CD4-positive, alpha-beta memory T cell (primary cell): Measurements from ENCODE around the gene TLX2. TPM values are rescaled to one million over a fixed set of nuclear protein-coding genes. Genes with fewer than 3 reads are reported as not detected.

Source experiments
- CTCF ChIA-PET: fragments of 350-600 bp; sonication (Branson Sonifier 250); formaldehyde crosslinking; loops from one replicate; lab custom pipeline; 2021; ENCODE audit warnings: inconsistent platforms; ENCODE audit not compliant: partially characterized antibody; lab: Charles Lee
- POLR2A ChIA-PET: fragments of 350-600 bp; sonication (Branson Sonifier 250); formaldehyde crosslinking; loops from one replicate; lab custom pipeline; 2021; ENCODE audit not compliant: partially characterized antibody; lab: Charles Lee
- DNase-seq, 5 donors: peaks; one replicate each; pipeline versions ENCODE4 v3.0.0 to v3.0.0-alpha.2; 2020 to 2022; ENCODE audit warnings: mixed read lengths in 1 of 5
- H3K27ac ChIP-seq: one replicate; pipeline ENCODE4 v1.7.0; 2013; ENCODE audit warnings: low read depth, low read length
- H3K27me3 ChIP-seq: 2 replicates; pipeline ENCODE4 v1.7.0; 2013; ENCODE audit warnings: mild to moderate bottlenecking, low read length, moderate library complexity; ENCODE audit not compliant: insufficient read depth
- H3K36me3 ChIP-seq: 2 replicates; pipeline ENCODE4 v1.7.0; 2013; ENCODE audit warnings: mild to moderate bottlenecking, low read length, moderate library complexity; ENCODE audit not compliant: insufficient read depth
- H3K4me1 ChIP-seq: 2 replicates; pipeline ENCODE4 v1.7.0; 2013; ENCODE audit warnings: mild to moderate bottlenecking, low read length, moderate library complexity; ENCODE audit not compliant: insufficient read depth
- H3K4me3 ChIP-seq, 2 donors: one replicate each; pipeline ENCODE4 v1.7.0; 2013; ENCODE audit warnings: low read length in 2 of 2, mild to moderate bottlenecking in 1 of 2
- H3K9me3 ChIP-seq, 2 donors: one replicate each; pipeline ENCODE4 v1.7.0; 2013; ENCODE audit warnings: low read length in 2 of 2, control low read depth in 1 of 2; ENCODE audit not compliant: control insufficient read depth in 1 of 2
- H3K27ac Mint-ChIP-seq, 7 donors: one replicate each; pipeline ENCODE4 v1.8.0; 2020 to 2021; ENCODE audit warnings: mixed read lengths in 7 of 7, mild to moderate bottlenecking in 6 of 7, inconsistent platforms in 3 of 7, moderate library complexity in 3 of 7
- H3K27me3 Mint-ChIP-seq, 2 donors: one replicate each; pipeline ENCODE4 v1.8.0; 2020 to 2021; ENCODE audit warnings: mixed read lengths in 2 of 2
- H3K36me3 Mint-ChIP-seq, 2 donors: one replicate each; pipeline ENCODE4 v1.8.0; 2020 to 2021; ENCODE audit warnings: mixed read lengths in 2 of 2, inconsistent platforms in 1 of 2, mild to moderate bottlenecking in 1 of 2
- H3K4me1 Mint-ChIP-seq, 4 donors: one replicate each; pipeline ENCODE4 v1.8.0; 2020 to 2021; ENCODE audit warnings: mixed read lengths in 4 of 4, mild to moderate bottlenecking in 1 of 4
- H3K4me3 Mint-ChIP-seq, 8 donors: one replicate each; pipeline ENCODE4 v1.8.0; 2020 to 2021; ENCODE audit warnings: mixed read lengths in 8 of 8, mild to moderate bottlenecking in 7 of 8, moderate library complexity in 6 of 8, inconsistent platforms in 3 of 8
- H3K9me3 Mint-ChIP-seq, 8 donors: one replicate each; pipeline ENCODE4 v1.8.0; 2020 to 2021; ENCODE audit warnings: mixed read lengths in 8 of 8, mild to moderate bottlenecking in 5 of 8, inconsistent platforms in 3 of 8, moderate library complexity in 1 of 8
- intact Hi-C: fragments of 100-400 bp; cut with micrococcal nuclease; formaldehyde crosslinking; loops from one replicate; pipeline ENCODE4 v1.15.1; 2023
- polyA plus RNA-seq, 2 donors: library from polyadenylated mRNA; unstranded; fragments of 300-500 nt; fragmentation: Illumina TruSeq; gene quantifications; one replicate each; pipeline ENCODE4 v1.2.3, GENCODE V29; 2021
- total RNA-seq, 2 experiments: library from RNA; stranded (reverse); gene quantifications; one replicate each; pipeline ENCODE4 v1.2.3, GENCODE V29; 2021

The TLX2 gene
- total and polyA plus RNA-seq, 4 experiments from 2014 or later: 0.14 to 0.53 (median 0.43) TPM

DNA sequence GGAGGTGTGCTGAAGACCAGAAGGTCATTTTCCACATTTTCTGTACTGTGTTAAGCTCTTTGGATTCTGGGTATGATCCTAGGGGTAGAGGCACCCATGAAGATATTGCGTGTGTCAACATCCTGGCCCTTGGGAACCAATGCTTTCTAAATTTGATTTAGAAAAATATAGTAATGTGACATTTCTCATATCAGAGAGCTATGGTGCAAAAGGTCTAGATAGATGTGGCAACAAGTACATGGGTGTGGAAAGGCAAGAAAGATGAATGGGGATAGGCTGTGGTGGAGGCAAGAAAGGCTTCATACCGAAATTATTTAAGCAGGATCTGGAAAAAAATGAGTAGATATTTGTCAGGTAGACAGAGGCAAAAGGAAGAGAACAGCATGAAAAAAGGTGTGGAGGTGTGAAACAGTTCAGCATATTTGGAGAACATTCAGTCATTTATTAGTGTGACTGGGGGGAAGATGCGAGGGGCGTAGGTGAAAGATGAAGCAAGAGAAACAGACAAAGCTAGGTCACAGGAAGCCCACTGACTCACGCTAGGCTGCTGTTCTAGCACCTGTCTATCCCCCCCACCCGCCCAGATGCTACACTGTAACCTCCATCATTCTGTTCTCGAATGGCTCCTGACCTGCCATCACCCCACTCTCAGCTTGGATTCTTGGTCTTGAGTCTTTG, 52.0 kb downstream of the TLX2 start:
- Mint-ChIP-seq H3K4me3 (no peak overlapping the region), H3K27ac (no peak overlapping the region), H3K27me3 (peaks cover 9 to 25% of the 10 kb centered on the region in 2 donors), H3K9me3 (no peaks in the 10 kb centered on the region), H3K36me3 (no peaks in the 10 kb centered on the region), H3K4me1 (no peaks in the 10 kb centered on the region)
- ChIA-PET POLR2A (no interaction called here), CTCF (interaction anchor here (0.6 to 3.8 kb wide), 4 partner anchors 10 to 786 kb away, joined by 3 to 19 read pairs (median 4); no protein-coding TSS in a partner anchor)
- H3K4me3 ChIP-seq: no peak overlapping the region
- H3K27me3 ChIP-seq: no peaks in the 10 kb centered on the region
- no peaks in the 10 kb centered on the region for H3K4me1 ChIP-seq
- intact Hi-C loops: no loop called here
- H3K36me3 ChIP-seq: no peaks in the 10 kb centered on the region
- no peak overlapping the region for H3K27ac ChIP-seq
- no peak for DNase-seq
- H3K9me3 ChIP-seq: no peaks in the 10 kb centered on the region

DNA sequence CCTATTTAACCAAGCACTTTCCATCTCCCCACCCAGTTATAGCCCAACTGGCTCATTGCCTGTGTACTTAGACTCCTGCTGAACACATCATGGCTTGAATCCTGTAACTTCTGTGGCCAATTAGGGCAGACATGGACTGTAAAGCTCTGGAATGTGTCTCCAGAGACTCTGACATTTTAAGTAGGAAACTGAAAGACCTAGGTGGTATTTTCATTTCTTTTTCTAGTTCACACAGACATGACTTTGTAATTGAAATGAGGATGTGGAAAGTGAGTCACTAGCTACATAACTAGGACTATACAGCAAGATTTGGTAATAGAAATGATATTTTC, 52.5 kb downstream of the TLX2 start:
- Histone ChIP-seq H3K36me3 (no peaks in the 10 kb centered on the region), H3K4me1 (no peaks in the 10 kb centered on the region), H3K9me3 (no peaks in the 10 kb centered on the region), H3K4me3 (no peak overlapping the region), H3K27ac (no peak overlapping the region), H3K27me3 (no peaks in the 10 kb centered on the region)
- CTCF ChIA-PET: interaction anchor here (0.6 to 3.8 kb wide), 5 partner anchors 10 to 786 kb away, joined by 3 to 19 read pairs (median 3); no protein-coding TSS in a partner anchor
- peak overlapping the region in 1 of 7 donors; percentile 13 for H3K27ac Mint-ChIP-seq
- POLR2A ChIA-PET: interaction anchor here (1.3 to 1.5 kb wide), 2 partner anchors 11 to 109 kb away, joined by 3 to 5 read pairs; partner anchors contain the start of gene WBP1
- H3K9me3 Mint-ChIP-seq: no peaks in the 10 kb centered on the region
- no peak for DNase-seq
- peaks cover 6 to 24% of the 10 kb centered on the region in 2 donors for H3K27me3 Mint-ChIP-seq
- no peaks in the 10 kb centered on the region for H3K36me3 Mint-ChIP-seq
- H3K4me3 Mint-ChIP-seq: no peak overlapping the region
- intact Hi-C loops: no loop called here
- no peaks in the 10 kb centered on the region for H3K4me1 Mint-ChIP-seq

Other genes starting within 250 kb of the TLX2 start
- 10 to 100 TPM; 10.9 to 11.5 TPM for gene SLC4A5, start 171.0 kb upstream of the TLX2 start, total RNA-seq
- gene SLC4A5, start 171.0 kb upstream of the TLX2 start, polyA plus RNA-seq: 1 to 10 TPM in 1 of 2 donors, under 1 TPM in 1; 0.25 to 3.4 TPM
- gene DCTN1, start 134.1 kb upstream of the TLX2 start, total RNA-seq: 100 to 1,000 TPM; 105 to 115 TPM
- 10 to 100 TPM; 24.4 to 78.0 TPM for gene DCTN1, start 134.1 kb upstream of the TLX2 start, polyA plus RNA-seq
- gene C2orf81, start 92.8 kb upstream of the TLX2 start, total RNA-seq: 1 to 10 TPM; 5.3 to 7.5 TPM
- gene C2orf81, start 92.8 kb upstream of the TLX2 start, polyA plus RNA-seq: 1 to 10 TPM; 1.5 to 1.6 TPM
- 10 to 100 TPM; 36.3 to 41.0 TPM for gene WDR54, start 92.7 kb upstream of the TLX2 start, total RNA-seq
- gene WDR54, start 92.7 kb upstream of the TLX2 start, polyA plus RNA-seq: 100 to 1,000 TPM in 1 of 2 donors, 10 to 100 TPM in 1; 56.1 to 107 TPM
- gene RTKN, start 72.5 kb upstream of the TLX2 start, total RNA-seq: not detected
- gene RTKN, start 72.5 kb upstream of the TLX2 start, polyA plus RNA-seq: under 1 TPM in 1 of 2 donors, not detected in 1; 0.14 TPM
- gene INO80B, start 59.4 kb upstream of the TLX2 start, total RNA-seq: 10 to 100 TPM; 76.4 to 82.8 TPM
- gene INO80B, start 59.4 kb upstream of the TLX2 start, polyA plus RNA-seq: 1 to 10 TPM; 4.6 to 7.7 TPM
- 100 to 1,000 TPM; 108 to 109 TPM for gene WBP1, start 56.0 kb upstream of the TLX2 start, total RNA-seq
- 10 to 100 TPM; 38.1 to 41.2 TPM for gene WBP1, start 56.0 kb upstream of the TLX2 start, polyA plus RNA-seq
- 10 to 100 TPM; 92.3 to 94.1 TPM for gene MOGS, start 49.1 kb upstream of the TLX2 start, total RNA-seq
- 10 to 100 TPM; 34.0 to 38.5 TPM for gene MOGS, start 49.1 kb upstream of the TLX2 start, polyA plus RNA-seq
- gene MRPL53, start 41.8 kb upstream of the TLX2 start, total RNA-seq: 10 to 100 TPM; 72.8 to 82.3 TPM
- gene MRPL53, start 41.8 kb upstream of the TLX2 start, polyA plus RNA-seq: 100 to 1,000 TPM in 1 of 2 donors, 10 to 100 TPM in 1; 96.5 to 120 TPM
- 10 to 100 TPM; 63.9 to 67.6 TPM for gene CCDC142, start 31.5 kb upstream of the TLX2 start, total RNA-seq
- gene CCDC142, start 31.5 kb upstream of the TLX2 start, polyA plus RNA-seq: 10 to 100 TPM in 1 of 2 donors, 1 to 10 TPM in 1; 3.6 to 10.2 TPM
- 10 to 100 TPM; 43.7 to 46.9 TPM for gene TTC31, start 31.4 kb upstream of the TLX2 start, total RNA-seq
- gene TTC31, start 31.4 kb upstream of the TLX2 start, polyA plus RNA-seq: 10 to 100 TPM; 17.0 to 19.2 TPM
- under 1 TPM in 1 of 2 experiments, not detected in 1; 0.30 TPM for gene LBX2, start 14.8 kb upstream of the TLX2 start, total RNA-seq
- under 1 TPM in 1 of 2 donors, not detected in 1; 0.23 TPM for gene LBX2, start 14.8 kb upstream of the TLX2 start, polyA plus RNA-seq
- gene PCGF1, start 6.8 kb upstream of the TLX2 start, total RNA-seq: 10 to 100 TPM; 31.1 to 42.2 TPM
- 10 to 100 TPM; 10.4 to 16.7 TPM for gene PCGF1, start 6.8 kb upstream of the TLX2 start, polyA plus RNA-seq
- gene DQX1, start 11.8 kb downstream of the TLX2 start, total RNA-seq: under 1 TPM; 0.35 to 0.44 TPM
- gene DQX1, start 11.8 kb downstream of the TLX2 start, polyA plus RNA-seq: not detected
- gene AUP1, start 15.3 kb downstream of the TLX2 start, total RNA-seq: 100 to 1,000 TPM; 153 to 158 TPM
- gene AUP1, start 15.3 kb downstream of the TLX2 start, polyA plus RNA-seq: 100 to 1,000 TPM in 1 of 2 donors, 10 to 100 TPM in 1; 91.3 to 123 TPM
- 10 to 100 TPM; 39.8 to 41.1 TPM for gene HTRA2, start 15.5 kb downstream of the TLX2 start, total RNA-seq
- 10 to 100 TPM; 22.0 to 25.7 TPM for gene HTRA2, start 15.5 kb downstream of the TLX2 start, polyA plus RNA-seq
- under 1 TPM; 0.25 to 0.32 TPM for gene LOXL3, start 39.5 kb downstream of the TLX2 start, total RNA-seq
- not detected for gene LOXL3, start 39.5 kb downstream of the TLX2 start, polyA plus RNA-seq
- gene DOK1, start 40.3 kb downstream of the TLX2 start, total RNA-seq: 10 to 100 TPM; 34.8 to 35.7 TPM
- gene DOK1, start 40.3 kb downstream of the TLX2 start, polyA plus RNA-seq: 10 to 100 TPM; 14.2 to 26.8 TPM
- not detected for gene M1AP, start 133.9 kb downstream of the TLX2 start, total RNA-seq
- gene M1AP, start 133.9 kb downstream of the TLX2 start, polyA plus RNA-seq: under 1 TPM in 1 of 2 donors, not detected in 1; 0.47 TPM
- gene SEMA4F, start 139.8 kb downstream of the TLX2 start, total RNA-seq: 10 to 100 TPM; 19.5 to 21.6 TPM
- gene SEMA4F, start 139.8 kb downstream of the TLX2 start, polyA plus RNA-seq: 1 to 10 TPM; 6.8 to 8.1 TPM